Mammary epithelial cell (primary cell): ENCODE measurements around the gene UBE2J2.

ENCODE experiments used
- EZH2 ChIP-seq: IDR thresholded peaks from 2 replicates; pipeline ENCODE4 v1.6.1; 2012; ENCODE audit warnings: low read length, inconsistent platforms, borderline replicate concordance
- TF ChIP-seq, protein P1 (sequence below), 2 donors: IDR thresholded peaks in 1 of 2; conservative IDR thresholded peaks in 1 of 2; 2 replicates each; pipeline ENCODE4 v1.5.1; 2011 to 2012; ENCODE audit warnings: inconsistent platforms in 2 of 2, low read length in 2 of 2, mild to moderate bottlenecking in 2 of 2, control low read depth in 1 of 2, low read depth in 1 of 2; ENCODE audit not compliant: insufficient read depth in 1 of 2; ENCODE audit errors: extremely low read depth in 1 of 2

DNA sequence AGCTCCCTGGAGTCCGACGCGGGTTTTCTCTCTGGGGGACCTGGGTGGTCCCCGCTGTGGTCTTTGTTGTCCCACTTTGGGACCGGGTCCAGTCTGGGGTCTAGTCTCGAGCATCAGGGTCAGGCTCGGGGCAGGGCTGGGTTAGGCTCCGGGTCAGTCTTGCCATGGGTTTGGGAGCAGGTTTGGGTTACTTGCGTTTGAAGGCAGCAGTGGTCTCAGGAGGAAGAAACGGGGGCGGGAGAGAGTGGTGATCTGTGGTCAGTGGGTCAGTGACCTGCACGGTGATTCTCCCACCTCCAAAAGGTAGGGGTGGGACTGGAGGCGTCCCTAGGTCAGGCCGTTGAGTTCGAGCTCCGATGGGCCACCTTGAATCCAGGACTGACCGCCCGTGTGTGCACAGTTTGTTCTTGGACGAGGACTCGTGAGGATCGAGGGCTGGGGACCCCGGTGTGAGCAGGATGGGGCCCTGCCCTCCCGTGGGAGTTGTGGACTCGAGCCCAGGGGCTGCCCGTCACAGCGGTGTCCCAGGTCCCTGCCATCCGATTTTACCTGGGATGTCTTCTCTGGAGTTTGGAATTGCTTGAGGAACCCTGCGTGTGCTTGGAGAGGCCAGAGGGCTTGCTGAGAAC lies 39.4 kb downstream of the UBE2J2 start:
- TF ChIP-seq, protein P1, sequence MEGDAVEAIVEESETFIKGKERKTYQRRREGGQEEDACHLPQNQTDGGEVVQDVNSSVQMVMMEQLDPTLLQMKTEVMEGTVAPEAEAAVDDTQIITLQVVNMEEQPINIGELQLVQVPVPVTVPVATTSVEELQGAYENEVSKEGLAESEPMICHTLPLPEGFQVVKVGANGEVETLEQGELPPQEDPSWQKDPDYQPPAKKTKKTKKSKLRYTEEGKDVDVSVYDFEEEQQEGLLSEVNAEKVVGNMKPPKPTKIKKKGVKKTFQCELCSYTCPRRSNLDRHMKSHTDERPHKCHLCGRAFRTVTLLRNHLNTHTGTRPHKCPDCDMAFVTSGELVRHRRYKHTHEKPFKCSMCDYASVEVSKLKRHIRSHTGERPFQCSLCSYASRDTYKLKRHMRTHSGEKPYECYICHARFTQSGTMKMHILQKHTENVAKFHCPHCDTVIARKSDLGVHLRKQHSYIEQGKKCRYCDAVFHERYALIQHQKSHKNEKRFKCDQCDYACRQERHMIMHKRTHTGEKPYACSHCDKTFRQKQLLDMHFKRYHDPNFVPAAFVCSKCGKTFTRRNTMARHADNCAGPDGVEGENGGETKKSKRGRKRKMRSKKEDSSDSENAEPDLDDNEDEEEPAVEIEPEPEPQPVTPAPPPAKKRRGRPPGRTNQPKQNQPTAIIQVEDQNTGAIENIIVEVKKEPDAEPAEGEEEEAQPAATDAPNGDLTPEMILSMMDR (conservative IDR thresholded peaks at IDR 0.05 in 1 of 2, IDR thresholded peaks at IDR 0.05 in 1 of 2; ENCODE audit: extremely low read depth in 1 of 2, insufficient read depth in 1 of 2, low read depth in 1 of 2, low read length in 2 of 2): no peak
- TF ChIP-seq EZH2: no peak
